RWPE2 (cell line): ENCODE data around the gene RPP30.
A peak's percentile ranks its signal among the peaks of the same experiment; 100 is the strongest.

ENCODE experiments used
- ATAC-seq: fragments of 200-7000 bp; cut with Tn5 transposase; 3 replicates; pipeline ENCODE4 v1.9.1; 2021; ENCODE audit warnings: low read depth
- DNase-seq: peaks from one replicate; pipeline ENCODE4 v3.0.0-alpha.2; 2020; ENCODE audit warnings: low spot score
- H3K27ac ChIP-seq: fragments of 450-650 bp; 2 replicates; pipeline ENCODE4 v1.5.1; 2017; ENCODE audit warnings: mild to moderate bottlenecking; ENCODE audit not compliant: poor library complexity, severe bottlenecking
- H3K27me3 ChIP-seq: fragments of 250-450 bp; sonication (Bioruptor Pico); 2 replicates; pipeline ENCODE4 v1.5.1; 2021; ENCODE audit warnings: mild to moderate bottlenecking, moderate library complexity; ENCODE audit not compliant: insufficient read depth, poor library complexity, severe bottlenecking
- H3K36me3 ChIP-seq: fragments of 250-450 bp; sonication (Bioruptor Pico); 2 replicates; pipeline ENCODE4 v1.5.1; 2020; ENCODE audit warnings: low read depth, mild to moderate bottlenecking, moderate library complexity
- H3K4me1 ChIP-seq: fragments of 250-450 bp; sonication (Bioruptor Pico); 2 replicates; pipeline ENCODE4 v1.5.1; 2021; ENCODE audit warnings: mild to moderate bottlenecking, moderate library complexity; ENCODE audit not compliant: insufficient read depth, poor library complexity, severe bottlenecking
- H3K4me3 ChIP-seq: fragments of 250-450 bp; sonication (Bioruptor Pico); 2 replicates; pipeline ENCODE4 v1.5.1; 2021; ENCODE audit warnings: mild to moderate bottlenecking, moderate library complexity; ENCODE audit not compliant: severe bottlenecking
- H3K9me3 ChIP-seq: fragments of 250-450 bp; sonication (Bioruptor Pico); 2 replicates; pipeline ENCODE4 v1.5.1; 2021; ENCODE audit warnings: mild to moderate bottlenecking, moderate library complexity; ENCODE audit not compliant: severe bottlenecking
- CTCF ChIP-seq: fragments of 450-650 bp; IDR thresholded peaks from one replicate; pipeline ENCODE4 v1.5.1; 2017; ENCODE audit warnings: mild to moderate bottlenecking, moderate library complexity; ENCODE audit not compliant: poor library complexity, severe bottlenecking

RPP30 gene

DNA sequence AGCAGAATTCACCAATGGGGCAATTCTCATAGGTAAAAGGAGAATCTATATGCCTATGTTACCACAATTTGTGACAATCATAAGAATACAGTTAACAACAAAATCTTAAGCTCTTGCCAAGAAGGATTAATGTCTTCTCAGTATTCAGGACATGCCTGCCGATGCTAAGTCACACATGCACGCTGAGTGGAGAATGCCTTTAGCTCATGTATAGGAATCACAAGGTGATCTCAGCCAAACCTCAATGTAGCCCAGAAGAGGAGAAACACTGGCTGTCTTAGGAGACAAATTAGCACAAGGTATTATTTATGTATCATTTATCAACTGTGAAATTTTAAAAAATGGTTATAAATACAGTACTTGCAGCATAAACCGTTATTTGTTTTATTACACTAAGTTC is 16.6 kb upstream of the RPP30 start:
- H3K36me3 ChIP-seq = no peaks in the 10 kb centered on the region
- H3K4me3 ChIP-seq = no peak overlapping the region
- H3K4me1 ChIP-seq = peaks cover 36% of the 10 kb centered on the region
- no peak for ATAC-seq
- peaks cover 5% of the 10 kb centered on the region for H3K9me3 ChIP-seq
- no peak for TF ChIP-seq CTCF
- peak overlapping the region; percentile 96 for H3K27ac ChIP-seq
- no peaks in the 10 kb centered on the region for H3K27me3 ChIP-seq
- DNase-seq = no peak

DNA sequence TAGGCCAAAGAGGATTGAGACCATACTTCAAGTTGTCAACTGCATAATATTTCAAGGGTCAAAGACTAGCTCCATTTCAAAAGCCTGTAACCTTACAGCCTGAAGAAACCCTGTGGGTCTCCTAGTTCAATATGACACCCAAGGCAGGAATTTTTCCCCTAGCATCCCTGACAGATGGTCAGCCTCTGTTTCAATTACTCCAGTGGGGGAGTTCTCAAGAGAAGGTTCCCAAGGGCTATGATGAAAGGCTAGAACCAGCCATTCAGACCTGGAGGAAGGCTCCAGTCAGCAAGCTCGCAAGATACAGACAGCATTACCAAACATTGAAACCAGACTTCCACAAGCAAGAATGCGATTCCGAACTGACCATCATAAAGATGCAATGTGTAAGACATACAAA is 15.5 kb upstream of the RPP30 start:
- Histone ChIP-seq H3K36me3 (no peaks in the 10 kb centered on the region), H3K4me1 (peaks cover 30% of the 10 kb centered on the region), H3K27ac (peak overlapping the region; percentile 96), H3K27me3 (no peaks in the 10 kb centered on the region), H3K4me3 (peak overlapping the region; percentile 71), H3K9me3 (peaks cover 5% of the 10 kb centered on the region)
- ATAC-seq (peak; percentile 13; the same call in 1 of the 3 replicates), DNase-seq (no peak)
- no peak for TF ChIP-seq CTCF

- ATAC-seq (peak; percentile 25), DNase-seq (no peak)
- Histone ChIP-seq H3K4me1 (peaks cover 30% of the 10 kb centered on the region), H3K36me3 (no peaks in the 10 kb centered on the region), H3K9me3 (no peaks in the 10 kb centered on the region), H3K4me3 (peak overlapping the region; percentile 71), H3K27me3 (no peaks in the 10 kb centered on the region), H3K27ac (peak overlapping the region; percentile 96)
- TF ChIP-seq CTCF = no peak
Observed at GRCh38 chr10:90856964-90857634, 14.7 kb upstream of the RPP30 start.

DNA sequence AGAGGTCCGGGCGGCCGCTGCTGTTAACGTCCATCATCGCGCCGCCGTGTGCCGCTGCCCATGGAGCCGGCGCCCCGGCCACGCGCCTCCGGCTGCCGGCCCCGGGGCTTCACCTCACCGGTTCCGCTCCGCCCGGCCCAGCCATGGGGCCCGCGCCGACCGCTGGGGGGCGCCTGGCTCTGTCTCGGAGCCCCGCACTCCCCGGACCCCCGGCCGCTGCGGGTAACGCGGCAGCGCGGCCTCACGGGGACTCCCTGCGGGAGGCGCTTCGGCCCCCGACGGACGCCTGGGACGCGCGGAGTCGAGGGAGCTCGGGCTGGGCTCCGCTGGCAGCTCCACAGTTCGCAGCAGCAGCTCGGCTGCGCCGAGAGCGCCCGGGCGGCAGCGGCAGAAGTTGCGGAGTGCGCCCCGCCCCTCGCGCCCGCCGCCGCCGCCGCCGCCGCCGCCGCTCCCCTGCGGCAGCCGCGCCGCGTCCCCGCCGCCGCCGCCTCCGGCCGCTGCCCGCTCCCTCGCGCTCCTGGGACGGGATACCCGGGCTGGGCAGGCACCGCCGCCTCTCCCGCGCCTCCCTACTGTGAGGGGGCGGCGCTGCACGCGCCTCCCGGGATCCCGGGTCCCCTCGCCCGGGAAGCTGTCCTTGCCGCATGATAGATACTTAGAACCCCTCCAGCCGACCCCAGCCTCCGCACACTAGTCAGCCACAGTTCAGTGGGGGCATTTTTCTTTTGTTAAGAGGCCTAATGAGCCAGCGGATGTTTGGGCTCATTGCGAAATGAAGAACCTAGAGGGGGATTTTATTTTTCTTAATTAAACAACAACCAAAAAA is 13.9 kb upstream of the RPP30 start, which contains the start of gene HTR7:
TSS of gene HTR7 (minus strand) at position 405 of the 826 bp plus-strand sequence. CDS start at position 37, 368 bp downstream.
- ATAC-seq = peak; percentile 52
- Histone ChIP-seq H3K36me3 (no peaks in the 10 kb centered on the region), H3K27me3 (no peaks in the 10 kb centered on the region), H3K9me3 (no peaks in the 10 kb centered on the region), H3K4me1 (peaks cover 30% of the 10 kb centered on the region), H3K4me3 (peak within 1 kb of the TSS; percentile 71), H3K27ac (peak within 1 kb of the TSS; percentile 96)
- DNase-seq = peak; percentile 52
- peak; percentile 87 for TF ChIP-seq CTCF
